Prostate gland (tissue), 2 donors: ENCODE measurements around the gene DBF4B. TPM values are rescaled to one million over a fixed set of nuclear protein-coding genes. Genes with fewer than 3 reads are reported as not detected.
"Not testable (repeated sequence)": the region's sequence is repeated elsewhere in the genome, so short reads cannot be mapped to it uniquely, and the experiment has no call there.

Source experiments
- DNase-seq: peaks from one replicate; pipeline ENCODE4 v3.0.0-alpha.2; 2019; ENCODE audit warnings: low spot score
- H3K27ac ChIP-seq, 2 donors: fragments of 200-600 bp; sonication (generic); 2 replicates each; pipeline ENCODE4 v1.5.1; 2017 to 2019
- H3K27me3 ChIP-seq: fragments of 200-600 bp; sonication (generic); replicated peaks from 2 replicates; pipeline ENCODE4 v1.5.1; 2019; ENCODE audit not compliant: insufficient read depth
- H3K36me3 ChIP-seq, 2 donors: fragments of 200-600 bp; sonication (generic); 1 replicate in 1 of 2; 2 replicates in 1 of 2; pipeline versions ENCODE4 v1.5.1 to v1.8.1; 2017 to 2019
- H3K4me1 ChIP-seq: fragments of 200-600 bp; sonication (generic); replicated peaks from 2 replicates; pipeline ENCODE4 v1.5.1; 2019
- H3K4me3 ChIP-seq, 2 donors: fragments of 200-600 bp; sonication (generic); 2 replicates each; pipeline ENCODE4 v1.5.1; 2017 to 2019
- H3K9me3 ChIP-seq: fragments of 200-600 bp; sonication (generic); 2 replicates; pipeline ENCODE4 v1.5.1; 2017
- CTCF ChIP-seq, 4 experiments: fragments of 200-600 bp in 2 of 4; fragments of 450-650 bp in 2 of 4; sonication (generic) in 2 of 4; IDR thresholded peaks; 1 replicate in 3 of 4; 2 replicates in 1 of 4; pipeline ENCODE4 v1.5.1; 2016 to 2019; ENCODE audit warnings: antibody characterized with exemption in 4 of 4, mild to moderate bottlenecking in 2 of 4, moderate library complexity in 2 of 4
- POLR2A ChIP-seq: fragments of 450-650 bp; IDR thresholded peaks from one replicate; pipeline ENCODE4 v1.6.1; 2016; ENCODE audit warnings: antibody characterized with exemption, mild to moderate bottlenecking
- POLR2AphosphoS5 ChIP-seq: sonication (generic); formaldehyde crosslinking; IDR thresholded peaks from one replicate; pipeline ENCODE4 v1.6.1; 2017; ENCODE audit warnings: antibody characterized with exemption
- WGBS: methylation state at CpG from one replicate; pipeline ENCODE4 v1.1.5; 2018; 5-methylcytosine and 5-hydroxymethylcytosine counted together
- intact Hi-C: fragments of 100-400 bp; cut with DNase I; formaldehyde crosslinking; loops from one replicate; pipeline ENCODE4 v1.14.2; 2022
- total RNA-seq, 2 donors: library from RNA; depleted of rRNA; stranded (reverse); fragments of >200 nt; gene quantifications; one replicate each; pipeline ENCODE4 v1.1.0, GENCODE V29; 2016

The DBF4B gene
- total RNA-seq, 2 donors from 2014 or later, result 5.3 to 20.1 TPM

- DNase-seq, result no peak
- 25% methylated on average over 4 of the region's 4 CpGs for WGBS
- H3K9me3 ChIP-seq, result no peaks in the 10 kb centered on the region
- peak overlapping the region; percentile 54 to 68 for H3K4me3 ChIP-seq
- intact Hi-C loops, result no loop called here
- H3K4me1 ChIP-seq, result no peaks in the 10 kb centered on the region
- no peak for TF ChIP-seq POLR2AphosphoS5
- no peak for TF ChIP-seq CTCF (IDR thresholded peaks at IDR 0.05)
- TF ChIP-seq POLR2A, result no peak
- H3K36me3 ChIP-seq, result no peaks in the 10 kb centered on the region
- no peaks in the 10 kb centered on the region for H3K27me3 ChIP-seq
- H3K27ac ChIP-seq, result peak overlapping the region; percentile 65 to 76
Measured at GRCh38 chr17:44707755-44708400, 587 bp upstream of the DBF4B start.

- Histone ChIP-seq H3K27me3 (no peaks in the 10 kb centered on the region), H3K36me3 (no peaks in the 10 kb centered on the region), H3K9me3 (no peaks in the 10 kb centered on the region), H3K4me1 (no peaks in the 10 kb centered on the region), H3K27ac (no peak overlapping the region), H3K4me3 (no peak overlapping the region)
- DNase-seq, result no peak
- 95% methylated on average over 1 of the region's 1 CpG for WGBS
- intact Hi-C loops, result no loop called here
- TF ChIP-seq POLR2AphosphoS5 (no peak), POLR2A (no peak), CTCF (IDR thresholded peaks at IDR 0.05) (no peak)
Measured at GRCh38 chr17:44719444-44719843, 11.0 kb downstream of the DBF4B start.

- no peak overlapping the region for H3K27ac ChIP-seq
- 89% methylated on average over 5 of the region's 5 CpGs for WGBS
- no peak for DNase-seq
- H3K9me3 ChIP-seq, result no peaks in the 10 kb centered on the region
- intact Hi-C loops, result no loop called here
- no peak overlapping the region for H3K4me3 ChIP-seq
- TF ChIP-seq POLR2AphosphoS5, result no peak
- TF ChIP-seq CTCF (IDR thresholded peaks at IDR 0.05), result no peak
- no peak for TF ChIP-seq POLR2A
- no peaks in the 10 kb centered on the region for H3K4me1 ChIP-seq
- no peaks in the 10 kb centered on the region for H3K36me3 ChIP-seq
- H3K27me3 ChIP-seq, result no peaks in the 10 kb centered on the region
Measured at GRCh38 chr17:44722254-44722653, 13.8 kb downstream of the DBF4B start.

GRCh38 chr17:44726121-44726520 lies 17.7 kb downstream of the DBF4B start:
- H3K4me3 ChIP-seq, H3K27me3 ChIP-seq, H3K36me3 ChIP-seq, H3K27ac ChIP-seq, intact Hi-C loops, H3K4me1 ChIP-seq, DNase-seq, H3K9me3 ChIP-seq: not testable (repeated sequence)
- 98% methylated on average over 6 of the region's 6 CpGs for WGBS

- no peaks in the 10 kb centered on the region for H3K36me3 ChIP-seq
- H3K27ac ChIP-seq, result no peak overlapping the region
- no peak overlapping the region for H3K4me3 ChIP-seq
- DNase-seq, result no peak
- no peaks in the 10 kb centered on the region for H3K27me3 ChIP-seq
- H3K4me1 ChIP-seq, result no peaks in the 10 kb centered on the region
- intact Hi-C loops, result no loop called here
- H3K9me3 ChIP-seq, result no peaks in the 10 kb centered on the region
- TF ChIP-seq CTCF (IDR thresholded peaks at IDR 0.05) (no peak), POLR2A (no peak), POLR2AphosphoS5 (no peak)
- 72% methylated on average over 5 of the region's 5 CpGs for WGBS
Measured at GRCh38 chr17:44733753-44734152, 25.3 kb downstream of the DBF4B start.
